Measurements from ENCODE around the gene FLVCR1.

DNA sequence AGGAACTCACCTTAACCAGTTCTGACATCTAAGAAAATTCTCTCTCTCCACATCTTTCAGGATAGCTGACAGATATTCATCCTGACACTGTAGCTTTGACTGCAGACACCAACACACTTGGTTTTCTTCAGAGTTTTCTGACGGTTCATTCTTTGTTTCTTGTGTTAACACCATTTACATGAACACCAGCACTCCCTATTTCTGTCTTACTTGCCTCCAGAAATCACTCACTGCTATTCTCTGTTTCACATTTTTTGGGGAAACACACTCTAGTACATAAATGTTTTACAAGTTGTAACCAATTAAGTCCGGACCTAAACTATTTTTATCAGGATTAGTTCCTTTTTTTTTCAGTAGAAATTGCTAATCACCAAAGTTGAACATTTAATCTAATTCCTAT is 15.4 kb downstream of the FLVCR1 start:
- TF ChIP-seq POLR2A (IDR thresholded peaks at IDR 0.05; ENCODE audit: low read length), result no peak
- no peak for TF ChIP-seq GATA1 (IDR thresholded peaks at IDR 0.05; ENCODE audit: low read depth, low read length)

All from erythroblast (primary cell).